Lower lobe of right lung (tissue), 2 donors: ENCODE data around the gene TRAK1. TPM values are rescaled to one million over a fixed set of nuclear protein-coding genes. Genes with fewer than 3 reads are reported as not detected.

ENCODE experiments used
- ATAC-seq, 2 donors: fragments of 200-7000 bp; cut with Tn5 transposase; one replicate each; pipeline ENCODE4 v1.9.1; 2020 to 2022; ENCODE audit warnings: mild to moderate bottlenecking in 2 of 2, moderate library complexity in 2 of 2
- DNase-seq: peaks from one replicate; pipeline ENCODE4 v3.0.0-alpha.2; 2020
- H3K27ac ChIP-seq: fragments of 200-600 bp; one replicate; pipeline ENCODE4 v1.8.0; 2022
- H3K27me3 ChIP-seq: fragments of 200-600 bp; one replicate; pipeline ENCODE4 v1.8.0; 2022; ENCODE audit warnings: low read depth
- H3K36me3 ChIP-seq: fragments of 200-600 bp; one replicate; pipeline ENCODE4 v1.8.0; 2022; ENCODE audit warnings: mild to moderate bottlenecking
- H3K4me1 ChIP-seq: fragments of 200-600 bp; one replicate; pipeline ENCODE4 v1.8.0; 2022
- H3K4me3 ChIP-seq: fragments of 200-600 bp; one replicate; pipeline ENCODE4 v1.8.0; 2022; ENCODE audit warnings: mild to moderate bottlenecking
- H3K9me3 ChIP-seq: fragments of 200-600 bp; one replicate; pipeline ENCODE4 v1.8.0; 2022
- CTCF ChIP-seq: fragments of 200-600 bp; IDR thresholded peaks from one replicate; pipeline ENCODE4 v1.8.0; 2022; ENCODE audit warnings: antibody characterized with exemption, mild to moderate bottlenecking
- intact Hi-C: fragments of 100-400 bp; cut with DNase I; formaldehyde crosslinking; loops from one replicate; pipeline ENCODE4 v1.11.0; 2022
- total RNA-seq: library from RNA; stranded (reverse); fragmentation: NEBNext Ultra II Directional; extraction: Animal tissue kit (Norgen Biotek cat#: 25700); gene quantifications from one replicate; pipeline ENCODE4 v1.2.1, GENCODE V29; 2021
- donor health status: DM: no; HTN: yes; CAD: no; lungs with severe emphysema.

Gene TRAK1
- total RNA-seq, 1 donor from 2014 or later, result 50.6 TPM

- no peak for DNase-seq
- Histone ChIP-seq H3K27me3 (peaks cover 77% of the 10 kb centered on the region), H3K36me3 (no peaks in the 10 kb centered on the region), H3K4me3 (no peak overlapping the region), H3K27ac (no peak overlapping the region), H3K4me1 (peaks cover 16% of the 10 kb centered on the region), H3K9me3 (no peaks in the 10 kb centered on the region)
- no peak for ATAC-seq
- no peak for TF ChIP-seq CTCF
- intact Hi-C loops, result no loop called here
Observed at GRCh38 chr3:42262525-42262924, 171.4 kb downstream of the TRAK1 start.

GRCh38 chr3:42263354-42264346, 172.5 kb downstream of the TRAK1 start:
- intact Hi-C loops, result no loop called here
- no peaks in the 10 kb centered on the region for H3K36me3 ChIP-seq
- TF ChIP-seq CTCF, result no peak
- H3K4me1 ChIP-seq, result peaks cover 16% of the 10 kb centered on the region
- no peak overlapping the region for H3K27ac ChIP-seq
- no peaks in the 10 kb centered on the region for H3K9me3 ChIP-seq
- DNase-seq (no peak), ATAC-seq (peak; percentile 35 to 46)
- peak overlapping the region; percentile 33 for H3K4me3 ChIP-seq
- H3K27me3 ChIP-seq, result peaks cover 75% of the 10 kb centered on the region

- Histone ChIP-seq H3K36me3 (no peaks in the 10 kb centered on the region), H3K4me1 (peaks cover 16% of the 10 kb centered on the region), H3K4me3 (peak overlapping the region; percentile 28), H3K27ac (no peak overlapping the region), H3K27me3 (peaks cover 79% of the 10 kb centered on the region), H3K9me3 (no peaks in the 10 kb centered on the region)
- TF ChIP-seq CTCF, result no peak
- DNase-seq (peak; percentile 74), ATAC-seq (peak; percentile 87 to 90)
- intact Hi-C loops, result no loop called here
Observed at GRCh38 chr3:42264399-42265058, 173.4 kb downstream of the TRAK1 start.

- TF ChIP-seq CTCF, result no peak
- Histone ChIP-seq H3K27me3 (peaks cover 71% of the 10 kb centered on the region), H3K27ac (no peak overlapping the region), H3K36me3 (no peaks in the 10 kb centered on the region), H3K4me1 (peaks cover 16% of the 10 kb centered on the region), H3K4me3 (no peak overlapping the region), H3K9me3 (no peaks in the 10 kb centered on the region)
- DNase-seq, result no peak
- ATAC-seq, result peak; percentile 32 to 46
- intact Hi-C loops, result no loop called here
Observed at GRCh38 chr3:42265059-42265991, 174.2 kb downstream of the TRAK1 start.

GRCh38 chr3:42266085-42266484, 174.9 kb downstream of the TRAK1 start, which contains the start of gene CCK:
TSS of gene CCK (minus strand) at chr3:42266185. CDS start at chr3:42263630, 2,555 bp downstream.
- no peaks in the 10 kb centered on the region for H3K9me3 ChIP-seq
- DNase-seq (no peak), ATAC-seq (no peak)
- no peak for TF ChIP-seq CTCF
- no peak within 1 kb of the TSS for H3K27ac ChIP-seq
- H3K4me3 ChIP-seq, result no peak within 1 kb of the TSS
- peaks cover 63% of the 10 kb centered on the region for H3K27me3 ChIP-seq
- H3K4me1 ChIP-seq, result peaks cover 16% of the 10 kb centered on the region
- intact Hi-C loops, result no loop called here
- H3K36me3 ChIP-seq, result no peaks in the 10 kb centered on the region
